Peyer's patch (tissue), 4 donors: ENCODE data around the gene SLC35D2.

Experiments used
- POLR2A ChIP-seq, 2 donors: fragments of 450-650 bp; IDR thresholded peaks; one replicate each; pipeline ENCODE4 v1.5.1; 2017; ENCODE audit warnings: antibody characterized with exemption in 2 of 2, mild to moderate bottlenecking in 2 of 2, moderate library complexity in 2 of 2
- TF ChIP-seq, protein P1 (sequence below), 6 experiments: fragments of 450-650 bp in 4 of 6; fragments of 200-600 bp in 2 of 6; sonication (generic) in 1 of 6; IDR thresholded peaks; one replicate each; pipeline ENCODE4 v1.5.1; 2017 to 2019; ENCODE audit warnings: antibody characterized with exemption in 6 of 6, mild to moderate bottlenecking in 3 of 6, moderate library complexity in 1 of 6

DNA sequence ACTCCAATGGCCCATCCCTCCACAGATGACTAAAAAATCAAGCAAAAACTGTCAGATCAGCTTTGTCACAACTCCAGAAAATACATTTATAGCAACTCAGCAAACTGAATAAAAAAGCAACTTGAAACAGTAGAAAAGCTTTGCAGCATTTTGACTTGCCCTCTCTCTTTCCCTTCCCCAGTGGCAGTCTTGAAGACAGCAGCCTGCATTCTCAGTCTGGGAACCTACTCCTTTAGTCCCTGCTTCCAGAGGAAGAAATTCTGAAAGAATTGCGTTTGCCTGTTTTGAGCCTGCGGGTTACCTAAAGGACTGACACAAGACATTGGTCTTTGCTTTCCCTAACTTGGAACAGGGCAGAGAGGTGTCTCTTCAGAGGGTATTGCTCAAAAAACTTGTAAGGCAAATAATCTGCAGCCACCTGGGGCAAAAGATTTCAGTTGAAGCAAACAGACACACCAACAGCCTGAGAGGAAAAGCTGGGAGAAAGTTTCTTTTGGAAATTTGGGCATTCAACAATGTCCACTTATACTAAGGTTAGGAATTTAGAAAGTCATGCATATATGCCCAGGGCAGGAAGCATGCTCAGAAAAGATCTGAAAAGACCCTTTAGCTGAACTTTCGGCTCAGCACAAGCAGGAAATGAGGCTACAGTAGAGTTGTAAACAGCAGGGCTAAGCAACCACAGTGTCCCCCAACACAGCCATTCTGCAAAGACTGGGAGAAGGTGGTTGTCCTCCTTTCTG is 15.2 kb upstream of the SLC35D2 start:
- TF ChIP-seq, protein P1, sequence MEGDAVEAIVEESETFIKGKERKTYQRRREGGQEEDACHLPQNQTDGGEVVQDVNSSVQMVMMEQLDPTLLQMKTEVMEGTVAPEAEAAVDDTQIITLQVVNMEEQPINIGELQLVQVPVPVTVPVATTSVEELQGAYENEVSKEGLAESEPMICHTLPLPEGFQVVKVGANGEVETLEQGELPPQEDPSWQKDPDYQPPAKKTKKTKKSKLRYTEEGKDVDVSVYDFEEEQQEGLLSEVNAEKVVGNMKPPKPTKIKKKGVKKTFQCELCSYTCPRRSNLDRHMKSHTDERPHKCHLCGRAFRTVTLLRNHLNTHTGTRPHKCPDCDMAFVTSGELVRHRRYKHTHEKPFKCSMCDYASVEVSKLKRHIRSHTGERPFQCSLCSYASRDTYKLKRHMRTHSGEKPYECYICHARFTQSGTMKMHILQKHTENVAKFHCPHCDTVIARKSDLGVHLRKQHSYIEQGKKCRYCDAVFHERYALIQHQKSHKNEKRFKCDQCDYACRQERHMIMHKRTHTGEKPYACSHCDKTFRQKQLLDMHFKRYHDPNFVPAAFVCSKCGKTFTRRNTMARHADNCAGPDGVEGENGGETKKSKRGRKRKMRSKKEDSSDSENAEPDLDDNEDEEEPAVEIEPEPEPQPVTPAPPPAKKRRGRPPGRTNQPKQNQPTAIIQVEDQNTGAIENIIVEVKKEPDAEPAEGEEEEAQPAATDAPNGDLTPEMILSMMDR (IDR thresholded peaks at IDR 0.05): no peak
- no peak for TF ChIP-seq POLR2A (IDR thresholded peaks at IDR 0.05)
